B cell (primary cell): ENCODE data around the gene BLOC1S6. TPM values are rescaled to one million over a fixed set of nuclear protein-coding genes. Genes with fewer than 3 reads are reported as not detected.

Experiments
- ATAC-seq: fragments of 200-7000 bp; cut with Tn5 transposase; one replicate; pipeline ENCODE4 v1.10.0; 2021; ENCODE audit warnings: low read depth, mild to moderate bottlenecking, moderate number of reproducible peaks, moderate library complexity
- CTCF ChIA-PET: fragments of 350-600 bp; sonication (Branson Sonifier 250); formaldehyde crosslinking; loops from one replicate; lab custom pipeline; 2021; ENCODE audit warnings: antibody characterized with exemption, inconsistent platforms; lab: Charles Lee
- POLR2A ChIA-PET: fragments of 350-600 bp; sonication (Branson Sonifier 250); formaldehyde crosslinking; loops from one replicate; lab custom pipeline; 2021; ENCODE audit warnings: antibody characterized with exemption; lab: Charles Lee
- DNase-seq: peaks from one replicate; pipeline ENCODE4 v3.0.0; 2013
- H2AFZ ChIP-seq: 2 replicates; pipeline ENCODE4 v1.6.1; 2012; ENCODE audit warnings: mild to moderate bottlenecking, low read depth, low read length; ENCODE audit not compliant: insufficient read depth, poor library complexity, severe bottlenecking
- H3K27ac ChIP-seq, 2 donors: 1 replicate in 1 of 2; 2 replicates in 1 of 2; pipeline ENCODE4 v1.5.1; 2012 to 2013; ENCODE audit warnings: low read length in 2 of 2, mild to moderate bottlenecking in 2 of 2, moderate library complexity in 1 of 2
- H3K27me3 ChIP-seq, 4 experiments: fragments of 200-600 bp in 1 of 4; sonication (generic) in 1 of 4; replicated peaks in 1 of 4; 1 replicate in 2 of 4; 2 replicates in 2 of 4; pipeline versions ENCODE4 v1.6.1 to v1.7.0; 2013 to 2016; ENCODE audit warnings: low read length in 3 of 4, mild to moderate bottlenecking in 2 of 4, mixed read lengths in 1 of 4, moderate library complexity in 1 of 4; ENCODE audit not compliant: insufficient read depth in 4 of 4, control insufficient read depth in 3 of 4; ENCODE audit errors: control extremely low read depth in 1 of 4
- H3K36me3 ChIP-seq, 2 experiments: replicated peaks in 1 of 2; 1 replicate in 1 of 2; 2 replicates in 1 of 2; pipeline versions ENCODE4 v1.6.1 to v1.7.1; 2013; ENCODE audit warnings: low read length in 1 of 2; ENCODE audit not compliant: insufficient read depth in 2 of 2, control insufficient read depth in 1 of 2; ENCODE audit errors: control extremely low read depth in 1 of 2, extremely low read depth in 1 of 2
- H3K4me1 ChIP-seq, 2 donors: fragments of 200-600 bp in 1 of 2; sonication (generic) in 1 of 2; 1 replicate in 1 of 2; 2 replicates in 1 of 2; pipeline versions ENCODE4 v1.5.1 to v1.6.1; 2013 to 2017; ENCODE audit warnings: low read length in 2 of 2; ENCODE audit not compliant: control insufficient read depth in 2 of 2, insufficient read depth in 2 of 2
- H3K4me2 ChIP-seq: replicated peaks from 2 replicates; pipeline ENCODE3; 2012; ENCODE audit warnings: mild to moderate bottlenecking, low read depth, low read length; ENCODE audit not compliant: poor library complexity, severe bottlenecking
- H3K4me3 ChIP-seq, 5 experiments: fragments of 200-600 bp in 1 of 5; sonication (generic) in 1 of 5; 1 replicate in 3 of 5; 2 replicates in 2 of 5; pipeline versions ENCODE4 v1.5.1 to v1.7.0; 2011 to 2016; ENCODE audit warnings: low read length in 4 of 5, mild to moderate bottlenecking in 4 of 5, low read depth in 2 of 5, control low read depth in 1 of 5, moderate library complexity in 1 of 5; ENCODE audit not compliant: insufficient read depth in 1 of 5; ENCODE audit errors: control extremely low read depth in 1 of 5, extremely low read depth in 1 of 5
- H3K79me2 ChIP-seq: fragments of 200-600 bp; sonication (generic); one replicate; pipeline ENCODE4 v1.6.0; 2016; ENCODE audit warnings: low read length; ENCODE audit not compliant: control insufficient read depth, insufficient read depth
- H3K9ac ChIP-seq: fragments of 200-600 bp; sonication (generic); 2 replicates; pipeline ENCODE4 v1.6.1; 2017; ENCODE audit warnings: mild to moderate bottlenecking, low read length, moderate library complexity
- H3K9me3 ChIP-seq, 3 donors: one replicate each; pipeline versions ENCODE4 v1.6.1 to v1.7.1; 2013; ENCODE audit warnings: low read length in 2 of 3; ENCODE audit not compliant: control insufficient read depth in 2 of 3, insufficient read depth in 1 of 3; ENCODE audit errors: control extremely low read depth in 1 of 3
- H4K20me1 ChIP-seq: 2 replicates; pipeline ENCODE4 v1.6.0; 2012; ENCODE audit warnings: mild to moderate bottlenecking, low read length; ENCODE audit not compliant: insufficient read depth, control insufficient read depth, poor library complexity, severe bottlenecking
- H3K27ac Mint-ChIP-seq: one replicate; pipeline ENCODE4 v1.8.0; 2021; ENCODE audit warnings: mixed read lengths
- H3K27me3 Mint-ChIP-seq: one replicate; pipeline ENCODE4 v1.8.0; 2021; ENCODE audit warnings: mixed read lengths
- H3K4me1 Mint-ChIP-seq: one replicate; pipeline ENCODE4 v1.8.0; 2021; ENCODE audit warnings: mixed read lengths
- H3K4me3 Mint-ChIP-seq: one replicate; pipeline ENCODE4 v1.8.0; 2021; ENCODE audit warnings: mixed read lengths
- H3K9me3 Mint-ChIP-seq: one replicate; pipeline ENCODE4 v1.8.0; 2022; ENCODE audit warnings: mixed read lengths; ENCODE audit not compliant: insufficient read depth
- EZH2 ChIP-seq: IDR thresholded peaks from 2 replicates; pipeline ENCODE4 v1.6.1; 2012; ENCODE audit warnings: borderline replicate concordance, low read depth, mild to moderate bottlenecking, moderate library complexity, low read length; ENCODE audit not compliant: insufficient read depth, poor library complexity, severe bottlenecking
- WGBS: methylation state at CpG from one replicate; pipeline ENCODE4 v1.1.5; 2013; ENCODE audit warnings: missing lambda C conversion rate; ENCODE audit not compliant: insufficient coverage; 5-methylcytosine and 5-hydroxymethylcytosine counted together
- intact Hi-C: fragments of 100-400 bp; cut with micrococcal nuclease; formaldehyde crosslinking; loops from one replicate; pipeline ENCODE4 v1.10.0; 2022
- polyA plus RNA-seq: library from polyadenylated mRNA; depleted of rRNA; stranded (reverse); fragments of >200 nt; gene quantifications from 2 replicates; pipeline ENCODE4 v1.2.3, GENCODE V29; 2012
- total RNA-seq, 2 donors: library from RNA; stranded (reverse); fragments of 120-200 nt in 1 of 2; gene quantifications; 1 replicate in 1 of 2; 2 replicates in 1 of 2; pipeline versions ENCODE4 v1.2.3 to v1.2.4, GENCODE V29; 2013 to 2022
- TF ChIP-seq, protein P1 (sequence below): fragments of 200-600 bp; IDR thresholded peaks from one replicate; pipeline ENCODE4 v1.8.0; 2022; ENCODE audit warnings: antibody characterized with exemption, mild to moderate bottlenecking

BLOC1S6 gene
- total and polyA plus RNA-seq, 2 donors (not counting 1 experiment from before 2014, with no cell fraction given), result 12.4 to 60.8 TPM

DNA sequence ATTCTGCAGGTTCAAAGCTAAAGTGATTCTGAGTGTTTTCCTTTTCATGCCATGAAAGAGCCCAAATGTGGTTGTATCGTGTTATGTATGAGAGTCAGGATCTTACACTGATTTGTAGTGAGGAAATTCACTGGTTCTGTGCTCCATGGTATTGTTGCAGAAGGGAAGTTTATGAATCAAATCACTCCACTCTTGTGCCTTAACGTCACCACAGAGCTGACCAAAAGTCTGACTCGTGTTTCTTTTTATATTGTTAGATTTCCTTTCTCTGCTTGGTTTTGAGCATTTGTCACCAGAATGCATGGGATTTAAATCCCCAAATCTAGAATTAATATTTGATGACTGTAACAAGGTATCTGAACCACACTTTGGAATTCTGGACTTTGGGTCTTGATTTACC is 35.5 kb upstream of the BLOC1S6 start:
- Histone ChIP-seq H4K20me1 (no peaks in the 10 kb centered on the region), H3K4me2 (no peak overlapping the region), H3K36me3 (no peaks in the 10 kb centered on the region), H3K9ac (no peak overlapping the region), H3K27me3 (peaks cover 0 to 4% (median 2%) of the 10 kb centered on the region in 4 experiments), H3K79me2 (no peaks in the 10 kb centered on the region), H3K27ac (no peak overlapping the region), H3K9me3 (no peaks in the 10 kb centered on the region), H2AFZ (no peak overlapping the region), H3K4me3 (no peak overlapping the region), H3K4me1 (peaks cover 4 to 7% of the 10 kb centered on the region in 2 donors)
- no peak for ATAC-seq
- H3K9me3 Mint-ChIP-seq, result no peaks in the 10 kb centered on the region
- WGBS, result 82% methylated on average over 1 of the region's 3 CpGs
- ChIA-PET CTCF (no interaction called here), POLR2A (no interaction called here)
- H3K4me3 Mint-ChIP-seq, result no peak overlapping the region
- H3K27ac Mint-ChIP-seq, result no peak overlapping the region
- peaks cover 7% of the 10 kb centered on the region for H3K4me1 Mint-ChIP-seq
- intact Hi-C loops, result no loop called here
- DNase-seq, result no peak
- no peak for TF ChIP-seq EZH2
- TF ChIP-seq, protein P1, sequence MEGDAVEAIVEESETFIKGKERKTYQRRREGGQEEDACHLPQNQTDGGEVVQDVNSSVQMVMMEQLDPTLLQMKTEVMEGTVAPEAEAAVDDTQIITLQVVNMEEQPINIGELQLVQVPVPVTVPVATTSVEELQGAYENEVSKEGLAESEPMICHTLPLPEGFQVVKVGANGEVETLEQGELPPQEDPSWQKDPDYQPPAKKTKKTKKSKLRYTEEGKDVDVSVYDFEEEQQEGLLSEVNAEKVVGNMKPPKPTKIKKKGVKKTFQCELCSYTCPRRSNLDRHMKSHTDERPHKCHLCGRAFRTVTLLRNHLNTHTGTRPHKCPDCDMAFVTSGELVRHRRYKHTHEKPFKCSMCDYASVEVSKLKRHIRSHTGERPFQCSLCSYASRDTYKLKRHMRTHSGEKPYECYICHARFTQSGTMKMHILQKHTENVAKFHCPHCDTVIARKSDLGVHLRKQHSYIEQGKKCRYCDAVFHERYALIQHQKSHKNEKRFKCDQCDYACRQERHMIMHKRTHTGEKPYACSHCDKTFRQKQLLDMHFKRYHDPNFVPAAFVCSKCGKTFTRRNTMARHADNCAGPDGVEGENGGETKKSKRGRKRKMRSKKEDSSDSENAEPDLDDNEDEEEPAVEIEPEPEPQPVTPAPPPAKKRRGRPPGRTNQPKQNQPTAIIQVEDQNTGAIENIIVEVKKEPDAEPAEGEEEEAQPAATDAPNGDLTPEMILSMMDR, result no peak
- H3K27me3 Mint-ChIP-seq, result peaks cover 7% of the 10 kb centered on the region

DNA sequence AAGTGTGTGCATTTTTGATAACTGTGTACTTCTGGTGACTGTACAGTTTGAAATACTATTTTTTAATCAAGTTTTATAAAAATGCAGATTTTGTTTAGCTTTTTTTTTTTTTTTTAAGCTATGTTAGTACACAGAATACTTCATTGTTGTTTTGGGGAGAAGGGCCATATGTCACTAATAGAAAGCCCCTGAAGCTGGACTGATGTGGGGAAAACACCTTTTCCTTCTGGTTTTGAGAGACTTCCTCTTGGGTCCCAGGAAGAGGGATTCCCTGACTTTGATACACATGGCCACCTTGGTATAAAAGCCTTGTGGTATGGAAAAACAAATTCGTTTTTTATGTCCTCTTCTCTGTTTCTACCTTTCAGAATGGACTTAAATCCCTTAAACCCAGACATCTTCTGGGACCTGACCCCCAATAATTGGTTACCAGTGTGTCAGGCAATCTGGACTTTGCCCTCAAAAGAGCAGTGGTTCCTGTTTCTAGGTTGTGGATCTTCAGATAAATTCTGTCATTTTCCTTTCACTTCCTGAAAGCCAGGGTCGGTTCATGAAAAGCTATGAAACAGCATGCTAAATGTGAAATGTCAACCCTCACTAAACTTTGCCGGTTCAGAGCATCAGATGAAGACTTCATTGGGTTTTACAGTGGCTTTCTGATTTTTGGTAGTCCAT is 31.1 kb upstream of the BLOC1S6 start:
- H3K4me3 ChIP-seq, result no peak overlapping the region
- no peak overlapping the region for H3K4me3 Mint-ChIP-seq
- H3K27ac ChIP-seq, result no peak overlapping the region
- peak overlapping the region; percentile 6 for H3K4me2 ChIP-seq
- no peak overlapping the region for H2AFZ ChIP-seq
- intact Hi-C loops, result no loop called here
- no peaks in the 10 kb centered on the region for H3K36me3 ChIP-seq
- H3K27me3 Mint-ChIP-seq, result peaks cover under 1% of the 10 kb centered on the region
- no peaks in the 10 kb centered on the region for H3K9me3 Mint-ChIP-seq
- no peaks in the 10 kb centered on the region for H3K79me2 ChIP-seq
- peaks cover 4 to 7% of the 10 kb centered on the region in 2 donors for H3K4me1 ChIP-seq
- ChIA-PET CTCF (interaction anchor here (1.6 kb wide), 1 partner anchor 33 kb away, joined by 3 read pairs; no protein-coding TSS in a partner anchor), POLR2A (interaction anchor here (1.2 kb wide), 1 partner anchor 30 kb away, joined by 3 read pairs; no protein-coding TSS in a partner anchor)
- peaks cover 0 to 4% (median 2%) of the 10 kb centered on the region in 4 experiments for H3K27me3 ChIP-seq
- no peak for ATAC-seq
- no peaks in the 10 kb centered on the region for H4K20me1 ChIP-seq
- H3K9me3 ChIP-seq, result no peaks in the 10 kb centered on the region
- peak; percentile 32 for DNase-seq
- H3K4me1 Mint-ChIP-seq, result peaks cover 9% of the 10 kb centered on the region
- no CpG with 5 or more reads among the region's 3 CpGs for WGBS
- H3K9ac ChIP-seq, result no peak overlapping the region
- no peak overlapping the region for H3K27ac Mint-ChIP-seq
- TF ChIP-seq, protein P1, result no peak
- no peak for TF ChIP-seq EZH2
